NK-92 (cell line): ENCODE data around the gene DCHS2.

ENCODE experiments used
- DNase-seq: peaks from one replicate; lab custom pipeline; 2025; ENCODE audit not compliant: unreplicated experiment; lab: John Stamatoyannopoulos, UW

Gene DCHS2

DNA sequence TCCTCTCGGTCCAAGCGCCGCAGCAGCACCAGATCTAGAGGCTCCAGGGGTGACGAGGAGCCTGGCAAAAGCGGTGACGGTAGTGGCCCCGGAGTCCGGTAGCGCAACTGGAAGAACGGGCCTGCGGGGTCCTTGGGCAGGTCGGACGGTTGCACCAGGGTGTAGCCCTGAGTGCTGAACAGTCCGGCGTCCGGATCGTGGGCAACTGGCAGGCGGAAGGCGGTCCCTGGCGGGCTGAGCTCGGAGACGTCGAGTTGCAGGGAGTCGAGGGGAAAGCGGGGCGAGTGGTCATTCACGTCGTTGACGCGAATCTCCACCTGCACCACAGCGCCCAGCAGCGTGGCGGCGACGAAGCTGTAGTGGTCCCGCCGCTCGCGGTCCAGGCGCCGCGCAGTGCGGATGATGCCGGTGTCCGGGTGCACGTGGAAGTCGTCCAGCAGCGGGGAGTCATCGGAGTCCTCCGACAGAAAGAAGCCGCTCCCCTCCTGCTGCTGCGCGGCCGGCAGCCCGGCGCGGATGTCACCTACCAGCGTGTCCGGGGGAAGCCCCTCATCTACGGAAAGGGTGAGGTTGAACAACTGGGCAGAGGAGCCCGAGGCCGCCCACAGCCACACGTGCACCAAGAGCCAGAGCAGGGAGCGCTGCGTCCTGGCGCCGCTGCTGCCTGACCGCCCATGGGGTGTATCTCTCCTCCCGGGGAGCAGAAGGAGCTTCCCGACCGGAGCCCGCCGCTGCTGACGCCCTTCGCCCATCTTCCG lies 837 bp downstream of the DCHS2 start:
- no peak for DNase-seq

DNA sequence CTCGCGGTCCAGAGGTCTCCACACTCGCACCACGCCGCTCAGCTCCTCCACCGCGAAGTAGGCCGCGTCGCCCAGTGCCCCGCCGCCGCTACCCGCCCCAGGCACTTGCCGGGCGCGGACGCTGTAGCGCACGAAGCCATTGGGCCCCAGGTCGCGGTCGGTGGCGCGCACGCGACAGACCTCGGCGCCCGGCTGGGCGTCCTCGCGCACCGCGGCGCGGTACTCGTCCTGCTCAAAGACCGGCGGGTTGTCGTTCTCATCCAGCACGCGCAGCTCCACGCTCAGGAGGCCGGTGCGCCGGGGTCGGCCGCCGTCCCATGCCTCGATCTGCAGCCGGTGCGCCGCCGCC lies 1.4 kb downstream of the DCHS2 start:
- no peak for DNase-seq

DNA sequence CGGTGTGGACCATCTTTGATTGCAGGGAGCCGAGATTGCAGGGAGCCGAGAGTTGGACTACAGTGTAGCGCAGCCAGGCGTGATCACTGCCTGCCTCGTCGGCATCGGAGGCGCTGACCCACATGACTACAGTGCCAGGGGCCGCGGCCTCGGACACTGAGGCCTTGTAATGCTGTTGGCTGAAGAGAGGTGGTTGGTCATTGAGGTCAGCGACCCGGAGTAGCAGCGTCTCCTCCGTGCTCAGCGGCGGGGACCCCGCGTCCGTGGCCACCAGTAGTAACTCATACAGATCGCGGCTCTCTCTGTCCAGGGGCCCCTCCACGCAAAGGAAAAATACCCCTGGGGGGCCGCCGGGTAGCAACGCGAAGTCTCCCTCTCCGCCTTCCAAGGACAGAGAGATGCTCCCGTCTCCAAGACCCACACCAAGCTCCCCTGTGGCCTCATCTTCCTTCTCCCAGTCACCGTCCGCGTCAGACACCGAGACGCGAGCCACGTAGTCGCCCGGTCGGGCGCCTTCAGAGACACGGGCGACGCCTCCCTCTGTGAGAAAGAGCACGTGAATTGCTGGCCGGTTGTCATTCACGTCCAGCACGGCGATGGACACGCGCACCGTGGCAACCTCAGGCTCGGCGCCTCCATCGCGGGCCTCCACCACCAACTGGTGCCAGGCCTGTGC lies 1.9 kb downstream of the DCHS2 start:
- no peak for DNase-seq

DNA sequence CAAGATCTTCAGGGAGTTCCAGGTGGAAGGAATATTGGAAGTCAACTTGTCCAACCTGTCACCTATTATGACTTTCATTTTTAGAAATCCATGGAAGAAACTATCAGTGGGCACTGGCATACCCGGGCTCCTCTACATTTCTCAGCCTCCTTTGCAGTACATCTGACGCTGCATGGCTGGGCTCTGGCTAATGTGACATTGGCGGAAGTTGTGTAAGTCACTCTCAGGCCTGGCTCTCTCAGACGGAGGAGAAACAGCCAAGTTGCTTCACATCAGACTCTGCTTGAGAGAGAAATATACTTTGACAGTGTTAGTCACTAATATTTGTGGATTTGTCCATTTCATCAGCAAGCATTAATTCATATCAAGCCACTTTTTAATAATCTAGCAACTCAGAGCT lies 4.5 kb downstream of the DCHS2 start:
- no peak for DNase-seq

DNA sequence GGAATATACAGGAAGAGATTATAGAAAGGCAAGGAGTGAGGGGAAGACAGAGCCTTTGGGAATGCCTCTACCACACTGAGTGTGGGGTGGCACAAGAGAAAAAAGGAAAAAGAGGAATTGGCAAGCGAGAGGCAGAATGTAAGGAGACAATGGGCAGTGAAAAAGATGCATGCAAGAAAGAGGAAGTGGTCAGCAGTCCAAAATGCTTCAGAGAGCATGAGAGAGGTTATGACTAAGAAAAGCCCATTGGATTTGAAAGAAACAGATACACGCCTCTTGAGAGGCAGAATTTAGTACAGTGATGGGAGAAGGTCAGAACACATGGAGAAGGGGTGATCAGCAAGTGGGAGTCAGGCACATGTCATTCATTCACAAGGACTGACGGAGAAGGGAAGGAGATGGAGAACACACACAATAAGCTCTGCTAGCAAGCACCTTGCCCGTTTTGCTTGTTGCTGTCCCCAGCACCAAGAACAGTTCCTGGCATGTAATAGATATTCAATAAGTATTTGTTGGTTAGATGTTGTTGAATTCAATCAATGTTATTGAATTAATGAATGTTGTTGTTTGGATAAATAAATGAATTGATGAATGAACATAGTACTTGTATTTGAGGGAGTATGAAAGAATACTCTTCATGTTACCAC lies 6.3 kb downstream of the DCHS2 start:
- no peak for DNase-seq

DNA sequence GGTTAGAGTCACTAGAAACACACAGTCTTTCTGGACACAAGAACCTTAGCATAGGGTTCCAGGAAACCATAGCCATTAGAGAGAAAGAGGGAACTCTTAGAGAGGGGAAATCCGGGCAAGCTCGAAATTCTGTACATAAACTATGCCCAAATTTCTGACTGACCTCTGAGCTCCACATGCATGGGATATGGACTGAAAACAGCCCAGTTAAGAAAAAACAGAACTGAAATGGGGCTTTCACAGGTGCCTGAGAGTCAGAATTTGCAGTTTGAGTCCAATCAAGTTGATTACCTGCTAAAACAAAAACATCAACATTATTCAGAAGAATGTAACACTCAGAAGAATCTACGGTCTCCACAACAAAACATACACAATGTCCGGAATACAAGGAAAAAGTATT lies 13.1 kb downstream of the DCHS2 start:
- no peak for DNase-seq

DNA sequence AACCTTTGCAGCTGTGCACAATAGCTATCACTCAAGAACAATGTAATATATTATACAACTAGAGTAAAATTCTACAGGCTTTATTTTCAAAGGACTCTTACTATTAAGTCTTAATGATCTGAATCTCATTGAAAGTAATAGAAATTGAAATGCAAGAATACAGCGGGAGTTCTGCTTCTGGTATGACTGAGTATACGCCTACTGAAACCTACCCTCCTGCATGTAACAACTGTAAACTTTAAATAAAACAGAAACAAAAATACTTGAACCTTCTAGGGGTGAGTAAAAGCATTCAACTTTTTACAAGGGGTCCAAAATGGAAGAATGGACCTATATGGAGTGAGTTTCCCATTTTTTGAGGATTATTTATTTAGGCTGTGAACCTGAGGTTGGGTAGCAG lies 13.5 kb downstream of the DCHS2 start:
- no peak for DNase-seq

DNA sequence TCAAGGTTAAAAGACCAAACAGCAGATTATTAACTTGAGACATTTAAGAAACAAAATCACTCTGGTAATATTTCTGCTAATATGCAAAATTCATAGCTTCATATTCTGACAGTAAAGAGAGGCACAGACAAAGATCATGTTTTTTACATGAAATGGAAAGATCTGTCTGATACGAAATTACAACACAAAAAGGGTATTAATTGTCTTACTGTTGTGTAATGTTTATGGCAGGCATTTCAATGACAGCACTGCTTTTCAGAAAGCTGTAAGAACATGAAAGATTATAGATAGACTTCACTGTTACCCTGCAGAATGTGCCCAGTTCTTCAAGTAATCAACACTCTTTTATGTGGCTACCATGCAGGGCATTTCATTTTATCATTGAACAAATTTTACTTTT lies 15.4 kb downstream of the DCHS2 start:
- DNase-seq: no peak

DNA sequence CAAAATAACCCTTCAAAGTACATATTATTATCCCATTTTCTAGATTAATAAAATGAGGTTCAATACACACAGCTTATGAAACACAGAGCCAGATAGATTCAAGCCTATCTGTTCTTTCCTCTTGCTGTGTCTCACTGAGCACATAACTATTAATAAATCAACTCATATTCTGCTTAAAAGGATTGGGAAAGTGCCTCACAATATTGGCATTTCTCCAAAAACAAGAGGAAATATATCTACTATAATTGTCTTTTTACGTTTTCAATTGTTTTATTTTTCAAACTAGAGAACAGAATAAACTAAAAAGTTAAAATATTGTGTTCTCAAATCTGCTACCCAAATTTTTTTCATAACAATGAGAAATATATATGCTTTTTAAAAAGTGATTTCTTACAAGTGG lies 15.8 kb downstream of the DCHS2 start:
- DNase-seq: no peak

DNA sequence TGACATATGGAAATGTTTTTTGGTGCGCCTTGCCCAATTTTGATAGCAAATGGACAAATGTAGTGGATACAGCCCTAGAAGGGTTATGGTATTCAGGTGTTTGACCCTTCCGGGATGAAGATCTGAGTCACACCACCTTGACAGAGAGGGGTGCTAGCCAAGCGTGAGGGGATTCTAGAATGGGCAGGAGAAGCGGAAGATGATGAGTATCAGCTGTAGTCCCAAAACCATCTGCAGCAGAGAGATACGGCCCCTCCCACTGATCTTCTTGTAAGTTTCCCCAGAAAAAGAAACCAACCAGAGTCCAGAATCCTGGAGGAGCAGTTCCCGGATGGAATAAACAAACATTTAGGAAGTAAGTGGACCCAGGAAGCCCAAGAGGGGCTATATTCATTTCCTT lies 18.1 kb downstream of the DCHS2 start:
- DNase-seq: no peak

DNA sequence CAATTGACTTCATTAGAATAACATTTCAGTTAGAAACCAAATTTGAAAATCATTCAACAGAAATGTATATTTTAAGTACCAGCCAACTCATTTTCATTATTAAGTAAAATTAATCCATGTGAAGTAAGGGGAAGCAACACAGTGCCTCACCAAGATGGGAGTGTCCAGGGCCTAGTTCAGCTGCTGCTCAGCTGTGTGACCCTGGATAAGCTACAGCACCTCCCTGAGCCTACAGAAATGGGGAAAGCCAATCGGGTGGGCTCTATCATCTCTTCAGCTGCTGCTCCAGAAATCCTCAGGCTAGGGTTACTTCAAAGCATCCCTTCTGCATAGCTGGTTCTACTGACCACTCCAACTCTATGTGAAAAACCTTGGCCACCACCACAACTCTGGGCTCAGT lies 18.7 kb downstream of the DCHS2 start:
- no peak for DNase-seq

DNA sequence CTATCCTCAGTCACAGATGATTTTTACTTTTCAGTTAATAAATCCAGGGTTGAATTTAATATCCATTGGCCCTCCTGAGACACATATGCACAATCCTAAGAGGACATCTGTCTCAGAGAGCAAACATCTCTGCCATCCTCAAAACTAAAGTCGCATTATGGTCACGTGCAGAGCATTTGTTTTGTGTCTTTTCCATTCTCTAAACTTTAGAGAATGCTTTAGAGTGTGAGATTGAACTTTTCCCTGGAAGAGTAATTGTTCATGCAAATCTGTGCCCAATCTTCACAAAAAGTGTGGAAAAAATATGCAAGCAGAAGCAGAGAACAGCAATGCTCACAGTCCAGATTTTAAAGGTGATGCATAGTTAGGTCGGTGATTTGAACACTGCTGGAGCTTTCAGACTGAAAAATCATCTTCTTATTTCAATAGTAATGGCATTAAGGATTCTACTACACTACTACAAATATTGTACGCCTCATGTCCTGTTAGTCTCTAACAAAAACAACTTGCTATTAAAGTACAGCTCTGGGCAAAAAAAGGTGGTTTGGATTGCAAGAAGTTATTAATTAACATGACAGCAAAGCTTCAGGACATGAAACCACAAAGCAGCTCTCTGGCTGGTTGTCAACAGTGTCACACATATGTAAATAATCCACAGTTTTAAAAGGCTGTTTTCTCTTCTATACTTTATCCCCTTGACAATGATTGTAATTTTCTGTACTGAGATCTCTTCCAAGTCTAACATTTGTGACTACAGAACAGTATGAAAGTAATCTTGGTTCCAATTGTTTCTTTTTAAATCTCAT lies 19.9 kb downstream of the DCHS2 start:
- no peak for DNase-seq

DNA sequence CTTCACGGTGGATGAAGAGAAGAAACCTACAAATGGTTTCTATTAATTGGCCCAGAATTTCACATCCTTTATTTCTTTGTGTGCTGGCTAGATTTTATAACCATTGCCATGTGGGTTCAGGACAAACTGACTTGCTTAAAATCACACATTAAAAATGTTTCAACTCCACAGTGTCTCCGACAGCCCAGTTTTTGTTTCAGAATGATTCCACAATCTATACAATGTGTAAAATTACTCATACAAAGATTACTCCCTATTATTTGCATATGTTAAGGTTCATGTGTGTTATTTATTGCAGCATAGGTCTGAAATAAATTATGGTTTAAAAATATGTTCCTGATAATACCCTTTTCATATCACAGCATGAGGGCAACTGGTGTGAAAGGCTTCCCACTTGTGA lies 20.6 kb downstream of the DCHS2 start:
- DNase-seq: no peak

DNA sequence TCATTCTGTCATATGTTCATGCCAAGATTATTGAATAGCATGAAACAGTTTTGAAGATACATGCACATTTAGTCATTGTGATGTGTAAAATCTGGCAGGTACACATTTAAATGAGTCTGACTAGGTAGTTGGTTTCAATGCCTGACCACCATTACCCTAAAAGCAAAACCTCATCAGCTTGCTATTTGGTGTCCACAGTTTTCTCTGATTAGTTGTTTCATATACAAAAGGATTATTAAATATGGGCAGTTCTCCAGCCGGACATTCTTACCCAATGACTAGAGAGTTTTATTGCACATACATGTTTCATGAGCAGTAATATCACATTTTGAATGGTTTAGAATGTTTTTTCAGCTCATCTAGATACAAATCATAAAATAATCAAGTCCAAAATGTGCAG lies 23.7 kb downstream of the DCHS2 start:
- DNase-seq: no peak

DNA sequence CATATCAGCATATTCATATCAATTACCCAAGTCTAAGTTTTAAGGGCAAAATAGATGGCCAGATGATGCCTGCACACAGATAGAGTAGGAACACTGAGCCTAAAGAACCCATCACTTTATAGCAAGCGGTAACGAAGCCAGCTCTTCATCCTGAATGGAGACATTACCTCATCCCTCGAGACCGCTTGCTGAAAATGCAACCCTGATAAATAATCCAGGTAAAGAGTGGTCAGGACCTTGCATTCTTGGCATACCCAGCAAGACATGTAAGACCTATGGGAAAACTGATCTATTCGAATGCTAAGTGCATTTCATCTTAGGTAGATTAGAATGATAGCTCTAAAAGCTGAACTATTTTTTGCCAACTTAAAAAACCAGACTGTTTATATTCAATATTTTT lies 25.3 kb downstream of the DCHS2 start:
- no peak for DNase-seq

DNA sequence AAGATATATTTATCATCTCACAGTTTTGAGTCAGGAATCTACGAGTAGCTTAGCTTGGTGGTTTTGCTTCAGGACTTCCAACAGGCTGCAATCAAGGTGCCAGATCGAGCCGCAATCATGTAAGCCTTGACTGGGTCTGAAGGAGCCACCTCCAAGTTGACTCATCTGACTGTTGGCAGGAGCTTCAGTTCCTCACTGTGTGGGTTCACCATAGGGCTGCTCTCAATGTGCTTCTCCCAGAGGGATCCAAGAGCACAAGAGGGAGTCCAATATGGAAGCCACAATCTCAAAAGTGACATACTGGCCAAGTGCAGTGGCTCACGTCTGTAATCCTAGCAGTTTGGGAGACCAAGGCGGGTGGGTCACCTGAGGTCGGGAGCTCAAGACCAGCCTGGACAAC lies 26.5 kb downstream of the DCHS2 start:
- DNase-seq: no peak

DNA sequence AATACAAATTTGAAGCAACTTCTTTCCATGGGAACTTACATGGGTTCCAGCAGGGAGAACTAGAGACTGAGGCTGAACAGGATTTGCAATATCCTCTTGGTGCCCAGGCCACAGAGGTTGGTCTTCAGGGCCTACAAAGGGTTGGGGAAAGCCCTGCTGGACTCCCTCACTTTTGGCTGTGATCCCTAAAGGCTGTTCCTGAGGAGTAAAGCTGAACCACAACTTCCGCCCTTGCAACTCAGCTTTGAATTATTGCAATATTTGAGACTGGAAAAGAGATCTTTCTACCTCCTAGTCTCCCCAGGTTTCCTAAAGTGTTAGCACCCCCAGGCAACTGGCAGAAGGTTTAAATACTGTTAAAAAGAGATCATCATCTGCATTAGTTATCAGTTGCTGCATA lies 26.9 kb downstream of the DCHS2 start:
- DNase-seq: no peak

DNA sequence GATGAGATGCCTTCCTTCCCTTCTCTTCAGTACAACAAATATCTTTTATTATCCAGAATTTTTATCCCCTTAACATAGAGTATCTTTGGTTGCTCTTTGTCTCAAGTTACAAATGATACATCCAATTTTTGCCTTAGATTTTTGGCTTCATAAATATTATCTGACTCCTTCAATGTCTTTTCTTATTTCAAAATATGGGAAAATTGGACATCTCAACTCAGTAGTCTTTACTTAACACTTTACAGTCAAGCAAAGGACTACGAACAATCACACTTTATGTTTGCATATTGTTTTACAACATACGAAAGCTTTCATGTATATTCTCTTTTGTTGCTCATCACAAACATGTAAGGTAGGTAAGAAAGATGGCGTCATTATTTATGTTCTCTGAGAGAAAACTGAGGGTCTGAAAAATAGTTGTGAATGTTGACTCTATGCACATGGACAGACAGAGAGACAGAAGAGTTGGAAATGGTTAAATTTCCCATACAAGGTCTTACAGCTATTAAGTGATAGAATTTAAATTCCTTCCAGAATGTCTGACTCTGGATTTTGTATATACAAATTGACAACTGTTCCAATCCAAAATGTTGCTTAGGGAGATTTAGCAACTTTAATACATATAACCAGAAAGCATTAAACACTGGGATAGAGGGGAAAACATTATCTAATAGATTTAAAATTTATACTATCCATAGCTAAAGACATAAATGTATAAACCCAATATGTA lies 29.4 kb downstream of the DCHS2 start:
- DNase-seq: no peak

DNA sequence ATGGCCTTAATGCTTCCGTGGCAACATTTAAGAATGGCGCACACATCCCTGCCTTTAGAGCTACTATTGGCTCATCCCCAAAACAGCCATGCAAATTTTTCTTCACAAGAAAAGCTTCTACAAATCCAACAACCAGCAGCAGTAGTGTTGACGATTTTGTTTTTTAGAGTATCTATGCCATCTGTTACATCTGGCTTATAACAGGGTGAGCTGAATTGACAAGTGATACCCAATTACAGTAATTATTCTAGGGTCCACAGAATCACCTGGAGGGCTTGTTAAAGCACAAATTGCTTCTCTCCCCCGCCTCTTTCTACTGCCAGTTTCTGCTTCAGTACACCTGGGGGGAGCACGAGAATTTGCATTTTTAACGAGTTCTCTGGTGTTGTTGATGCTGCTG lies 34.1 kb downstream of the DCHS2 start:
- DNase-seq: no peak

DNA sequence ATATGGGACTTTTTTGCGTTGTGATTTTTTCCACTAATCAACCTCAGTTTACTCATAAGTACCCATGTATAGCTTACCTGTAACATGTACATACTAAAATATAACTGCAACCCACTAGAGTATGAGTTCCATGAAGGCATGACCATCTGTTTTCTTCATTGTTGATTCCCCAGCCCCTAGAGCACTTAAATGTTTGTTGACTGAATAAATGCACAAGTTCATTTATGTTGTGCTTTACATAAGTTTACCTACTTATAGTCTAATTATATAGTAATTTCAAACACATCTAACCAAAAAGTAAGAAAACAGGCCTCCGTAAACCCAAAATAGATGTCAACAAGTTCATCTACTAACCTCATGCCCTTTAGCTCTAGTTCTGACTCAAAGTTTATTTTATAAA lies 34.7 kb downstream of the DCHS2 start:
- DNase-seq: no peak

DNA sequence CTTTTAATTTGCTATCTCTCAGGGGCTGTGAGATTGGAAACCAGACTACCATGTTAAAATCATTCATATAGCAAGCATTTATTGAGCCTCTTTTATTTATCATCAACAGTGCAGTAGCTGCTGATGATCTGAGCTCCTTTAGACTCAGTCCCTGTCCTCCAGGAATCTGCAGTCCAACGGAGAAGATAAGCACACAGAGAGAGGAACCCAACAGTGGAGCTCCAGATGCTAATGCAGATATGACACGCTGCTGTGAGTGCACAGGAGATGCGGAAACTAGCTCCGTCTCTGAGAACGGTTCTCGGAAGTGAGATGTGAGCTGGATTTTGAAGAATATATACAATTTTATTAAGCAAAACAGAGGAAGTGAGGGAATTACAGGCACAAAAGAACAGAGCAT lies 35.4 kb downstream of the DCHS2 start:
- DNase-seq: no peak
